Skeletal muscle satellite cell (primary cell): ENCODE results near the gene PRTFDC1.

Source experiments
- H3K27me3 ChIP-seq: 2 replicates; pipeline ENCODE4 v1.7.0; 2013; ENCODE audit warnings: low read length; ENCODE audit not compliant: control insufficient read depth, insufficient read depth
- H3K36me3 ChIP-seq: 2 replicates; pipeline ENCODE4 v1.7.0; 2013; ENCODE audit warnings: mild to moderate bottlenecking, control low read depth, low read length; ENCODE audit not compliant: insufficient read depth
- H3K4me1 ChIP-seq: 2 replicates; pipeline ENCODE4 v1.7.0; 2013; ENCODE audit warnings: low read length; ENCODE audit not compliant: control insufficient read depth, insufficient read depth
- H3K4me2 ChIP-seq: 2 replicates; pipeline ENCODE4 v1.7.0; 2013; ENCODE audit warnings: mild to moderate bottlenecking, low read length
- H3K4me3 ChIP-seq: 2 replicates; pipeline ENCODE4 v1.7.0; 2013; ENCODE audit warnings: low read length
- H3K9ac ChIP-seq: 2 replicates; pipeline ENCODE4 v1.7.0; 2013; ENCODE audit warnings: mild to moderate bottlenecking, low read depth, low read length, moderate library complexity
- H3K9me3 ChIP-seq: replicated peaks from 2 replicates; pipeline ENCODE4 v1.7.0; 2013; ENCODE audit warnings: mild to moderate bottlenecking, control low read depth, low read length

The PRTFDC1 gene

DNA sequence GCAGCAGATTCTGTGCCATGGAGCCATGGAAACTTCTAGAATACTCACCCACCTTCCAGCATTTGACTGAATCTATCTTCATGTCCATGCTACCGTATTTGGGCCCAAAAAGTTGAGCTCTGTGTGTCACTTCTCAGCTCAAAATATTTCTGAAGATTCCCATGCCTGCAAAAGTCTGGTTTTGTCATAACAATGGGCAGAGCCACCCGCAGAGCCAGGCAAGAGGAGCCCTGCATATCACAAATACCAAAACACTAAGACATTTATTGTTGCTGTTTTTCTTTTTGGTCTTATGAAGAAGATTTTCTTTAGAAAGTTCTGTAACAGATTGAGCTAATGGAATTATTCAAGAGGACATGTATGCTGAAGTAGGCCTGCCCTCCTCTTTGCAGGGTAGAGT, 68.1 kb downstream of the PRTFDC1 start:
- no peak overlapping the region for H3K4me2 ChIP-seq
- H3K4me1 ChIP-seq = peaks cover 6% of the 10 kb centered on the region
- no peaks in the 10 kb centered on the region for H3K9me3 ChIP-seq
- H3K27me3 ChIP-seq = no peaks in the 10 kb centered on the region
- no peak overlapping the region for H3K4me3 ChIP-seq
- H3K9ac ChIP-seq = no peak overlapping the region
- H3K36me3 ChIP-seq = no peaks in the 10 kb centered on the region

DNA sequence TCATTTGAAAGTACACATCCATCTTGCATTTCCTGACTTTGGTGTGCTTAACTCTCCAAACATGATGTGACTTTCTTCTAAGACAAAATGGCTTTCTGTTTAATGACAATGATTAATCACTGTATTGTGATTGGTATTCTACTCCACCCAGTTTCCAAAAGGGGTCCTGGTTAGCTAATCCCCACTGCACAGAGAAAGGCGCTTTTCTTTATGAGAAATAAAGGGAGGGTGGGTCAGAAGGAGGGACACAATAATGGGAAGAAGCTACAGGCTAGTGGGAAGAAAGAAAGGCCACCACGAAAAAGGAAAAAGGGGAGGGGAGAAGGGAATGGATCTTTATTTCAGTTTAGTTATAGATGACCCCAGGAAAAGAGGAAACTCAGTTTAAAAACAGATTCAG, 69.2 kb downstream of the PRTFDC1 start:
- Histone ChIP-seq H3K27me3 (no peaks in the 10 kb centered on the region), H3K9me3 (no peaks in the 10 kb centered on the region), H3K4me2 (no peak overlapping the region), H3K4me1 (peaks cover 5% of the 10 kb centered on the region), H3K9ac (no peak overlapping the region), H3K36me3 (no peaks in the 10 kb centered on the region), H3K4me3 (no peak overlapping the region)

DNA sequence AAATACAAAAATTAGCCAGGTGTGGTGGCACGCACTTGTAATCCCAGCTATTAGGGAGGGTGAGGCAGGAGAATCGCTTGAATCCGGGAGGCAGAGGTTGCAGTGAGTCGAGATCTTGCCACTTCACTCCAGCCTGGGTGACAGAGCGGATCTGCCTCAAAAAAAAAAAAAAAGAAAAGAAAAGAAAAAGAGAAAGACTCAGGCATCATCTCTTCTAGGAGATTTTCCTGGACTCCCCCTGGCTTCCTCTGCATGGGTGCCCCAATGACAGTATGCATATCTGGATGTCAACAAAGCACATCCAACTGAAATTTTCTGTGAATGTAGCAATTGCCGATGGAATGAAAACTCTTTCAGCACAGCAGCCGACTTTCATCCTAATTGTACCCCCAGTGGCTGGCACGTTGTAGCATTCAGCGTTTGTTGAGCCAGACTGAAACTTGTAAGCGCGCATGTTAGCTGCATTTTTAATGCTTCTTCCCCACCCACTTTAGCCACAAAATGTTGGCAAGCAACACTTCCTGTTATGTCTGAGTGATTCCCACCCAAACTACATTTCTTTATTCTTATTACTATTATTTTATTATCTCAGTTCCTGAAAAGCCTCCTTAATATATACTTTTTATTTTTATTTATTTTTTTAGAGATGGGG, 70.2 kb downstream of the PRTFDC1 start:
- Histone ChIP-seq H3K4me1 (peaks cover 5% of the 10 kb centered on the region), H3K9me3 (no peaks in the 10 kb centered on the region), H3K9ac (no peak overlapping the region), H3K36me3 (no peaks in the 10 kb centered on the region), H3K27me3 (no peaks in the 10 kb centered on the region), H3K4me2 (peak overlapping the region; percentile 1), H3K4me3 (no peak overlapping the region)

DNA sequence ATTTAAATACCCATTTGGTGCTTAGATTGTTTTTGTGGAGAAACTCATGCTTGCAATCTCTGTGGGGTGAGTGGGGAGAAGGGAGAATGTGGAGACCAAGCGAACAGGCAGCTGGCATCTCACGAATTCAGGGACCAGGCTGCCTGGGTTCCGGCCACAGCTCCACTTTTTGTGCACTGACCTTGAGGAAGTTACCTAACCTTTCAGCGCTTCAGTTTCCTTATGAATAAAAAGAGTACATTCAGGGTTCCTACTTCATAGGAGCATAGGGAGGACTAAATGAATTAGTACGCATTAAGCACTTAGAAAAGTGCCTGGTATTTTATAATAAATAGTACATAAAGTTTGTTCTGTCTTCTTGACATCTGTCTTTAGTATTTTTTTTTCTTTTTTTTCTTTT, 72.5 kb downstream of the PRTFDC1 start:
- H3K36me3 ChIP-seq = no peaks in the 10 kb centered on the region
- H3K4me2 ChIP-seq = no peak overlapping the region
- H3K9ac ChIP-seq = no peak overlapping the region
- H3K27me3 ChIP-seq = no peaks in the 10 kb centered on the region
- H3K9me3 ChIP-seq = no peaks in the 10 kb centered on the region
- no peak overlapping the region for H3K4me3 ChIP-seq
- H3K4me1 ChIP-seq = peaks cover 5% of the 10 kb centered on the region

DNA sequence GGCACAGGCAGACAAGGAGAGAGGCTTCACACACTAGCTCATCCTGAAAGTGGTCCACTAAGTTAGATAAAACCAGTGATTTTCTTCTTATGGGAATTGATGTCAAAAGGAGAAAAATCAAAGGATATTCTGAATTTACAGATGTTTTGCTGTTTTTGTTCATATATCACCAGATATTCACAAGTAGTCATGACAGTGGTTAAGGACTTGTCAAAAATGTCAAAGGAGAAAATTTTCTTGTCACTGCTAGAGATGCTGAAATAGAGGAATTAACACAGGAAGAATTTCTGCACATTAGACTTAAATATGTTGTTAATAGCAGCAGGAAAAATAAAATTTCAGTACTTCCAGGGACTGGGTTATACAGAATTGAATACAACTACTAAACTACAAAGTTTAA, 78.3 kb downstream of the PRTFDC1 start:
- H3K9ac ChIP-seq = no peak overlapping the region
- H3K4me3 ChIP-seq = no peak overlapping the region
- H3K4me2 ChIP-seq = no peak overlapping the region
- peaks cover 22% of the 10 kb centered on the region for H3K4me1 ChIP-seq
- no peaks in the 10 kb centered on the region for H3K36me3 ChIP-seq
- H3K9me3 ChIP-seq = no peaks in the 10 kb centered on the region
- no peaks in the 10 kb centered on the region for H3K27me3 ChIP-seq

DNA sequence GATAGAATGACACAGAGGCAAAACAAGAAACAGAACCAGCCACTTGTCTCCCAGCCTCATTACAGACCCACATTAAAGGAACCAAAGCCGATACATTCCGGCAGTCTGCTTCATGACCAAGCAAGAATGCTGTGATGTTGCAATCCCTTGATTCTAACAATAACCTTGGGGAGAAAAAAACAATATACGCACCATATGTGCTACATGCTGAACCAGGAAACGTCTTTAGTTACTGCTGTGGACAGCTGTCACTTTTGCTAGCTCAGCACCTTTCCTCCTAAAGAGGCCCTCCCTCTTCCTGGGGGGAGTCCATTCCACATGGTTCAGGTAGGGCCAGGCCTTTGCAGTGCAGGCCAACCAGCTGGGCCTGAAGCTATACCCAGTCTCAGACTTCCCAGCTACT, 79.1 kb downstream of the PRTFDC1 start:
- H3K9me3 ChIP-seq = no peaks in the 10 kb centered on the region
- no peak overlapping the region for H3K9ac ChIP-seq
- no peak overlapping the region for H3K4me3 ChIP-seq
- H3K4me2 ChIP-seq = peak overlapping the region; percentile 32
- H3K27me3 ChIP-seq = no peaks in the 10 kb centered on the region
- no peaks in the 10 kb centered on the region for H3K36me3 ChIP-seq
- peaks cover 23% of the 10 kb centered on the region for H3K4me1 ChIP-seq

DNA sequence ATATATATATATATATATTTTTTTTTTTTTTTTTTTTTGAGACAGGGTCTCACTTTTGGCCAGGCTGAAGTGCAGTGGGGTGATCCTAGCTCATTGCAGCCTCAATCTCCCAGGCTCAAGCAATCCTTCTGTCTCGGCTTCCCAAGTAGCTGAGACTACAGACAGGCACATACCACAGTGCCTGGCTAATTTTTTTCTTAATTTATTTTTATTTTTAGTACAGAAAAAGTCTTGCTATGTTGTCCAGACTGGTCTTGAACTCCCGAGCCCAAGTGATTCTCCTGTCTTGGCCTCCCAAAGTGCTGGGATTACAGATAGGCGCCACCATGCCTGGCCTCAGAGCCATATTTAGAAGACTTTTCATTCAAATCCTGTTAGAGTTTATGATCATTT, 79.6 kb downstream of the PRTFDC1 start:
- no peaks in the 10 kb centered on the region for H3K36me3 ChIP-seq
- H3K4me3 ChIP-seq = no peak overlapping the region
- peak overlapping the region; percentile 11 for H3K9ac ChIP-seq
- peak overlapping the region; percentile 25 for H3K4me2 ChIP-seq
- peaks cover 23% of the 10 kb centered on the region for H3K4me1 ChIP-seq
- no peaks in the 10 kb centered on the region for H3K9me3 ChIP-seq
- no peaks in the 10 kb centered on the region for H3K27me3 ChIP-seq

DNA sequence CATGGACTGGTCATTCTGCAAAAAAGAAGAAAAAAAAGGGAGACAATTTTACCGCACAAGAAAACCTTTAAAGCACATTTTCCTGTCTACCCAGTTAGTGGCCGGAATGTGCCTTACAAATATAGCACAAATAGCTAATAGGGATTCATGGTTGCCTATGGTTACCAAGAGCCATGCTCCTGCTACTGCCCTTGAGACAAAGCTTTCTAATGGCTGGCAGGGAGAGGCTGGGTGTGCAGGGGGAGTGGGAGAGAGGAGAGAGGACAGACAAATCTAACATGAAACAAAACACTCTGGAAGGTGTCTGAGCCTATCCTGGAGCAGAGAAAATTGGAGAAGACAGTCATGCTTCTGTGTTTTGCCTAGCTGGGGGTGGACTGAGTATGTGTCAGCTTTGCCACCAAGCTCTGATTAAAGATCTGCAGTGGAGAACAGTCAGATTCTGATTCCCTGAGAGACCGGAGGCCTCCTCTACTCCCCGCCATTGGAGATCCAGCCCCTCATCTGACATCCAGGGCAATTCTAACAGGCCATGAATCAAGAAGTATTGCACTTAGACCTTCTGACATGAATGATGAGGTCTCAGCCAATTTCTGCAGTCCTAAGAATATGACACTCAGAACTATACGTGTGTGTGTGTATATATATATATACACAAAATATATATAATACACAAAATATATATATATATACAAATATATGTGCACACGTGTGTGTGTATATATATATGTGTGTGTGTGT, 80.2 kb downstream of the PRTFDC1 start:
- H3K4me2 ChIP-seq = no peak overlapping the region
- no peaks in the 10 kb centered on the region for H3K9me3 ChIP-seq
- no peaks in the 10 kb centered on the region for H3K27me3 ChIP-seq
- H3K9ac ChIP-seq = no peak overlapping the region
- H3K36me3 ChIP-seq = no peaks in the 10 kb centered on the region
- no peak overlapping the region for H3K4me3 ChIP-seq
- H3K4me1 ChIP-seq = peaks cover 26% of the 10 kb centered on the region

DNA sequence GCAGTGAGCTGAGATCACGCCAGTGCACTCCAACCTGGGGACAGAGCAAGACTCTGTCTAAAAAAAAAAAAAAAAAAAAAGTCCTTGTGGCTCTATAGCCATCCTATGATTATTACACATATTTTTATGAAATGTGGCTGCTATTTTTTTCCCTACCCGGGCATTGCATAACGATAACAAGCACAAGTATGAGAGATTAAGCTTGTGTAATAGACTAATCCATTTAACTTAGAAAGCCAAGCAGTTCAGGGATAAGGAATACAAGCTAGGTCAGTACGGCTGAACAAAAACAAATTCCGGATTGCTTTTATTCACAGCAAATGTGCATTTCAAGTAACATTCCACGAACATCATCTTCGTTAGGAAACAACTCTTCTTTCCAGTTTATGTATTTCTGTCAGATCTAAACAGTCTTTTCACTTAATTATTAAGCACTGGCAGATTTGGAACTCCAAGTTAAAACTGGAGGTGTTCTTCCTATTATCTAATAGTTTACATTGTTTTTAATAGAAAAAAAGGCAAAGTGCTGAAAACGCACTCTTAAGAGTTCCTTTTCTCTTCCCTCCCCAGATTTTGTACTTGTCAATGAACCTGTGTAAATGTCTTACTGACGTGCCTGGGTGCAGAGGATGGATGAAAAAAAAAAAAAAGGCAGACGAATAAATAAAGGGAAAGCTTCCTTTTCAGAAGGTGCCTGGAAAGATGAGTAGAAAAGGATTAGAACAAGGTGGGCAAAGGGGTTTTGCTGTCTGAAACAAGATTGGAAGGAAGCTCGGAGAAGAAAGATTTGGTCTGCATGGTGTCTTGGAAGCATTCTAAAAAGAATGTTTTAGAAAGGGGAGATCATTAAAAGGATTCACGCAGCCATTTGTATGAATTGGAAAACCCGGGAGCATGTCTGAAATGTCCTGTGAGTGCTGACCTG, 81.1 kb downstream of the PRTFDC1 start:
- Histone ChIP-seq H3K4me1 (peaks cover 35% of the 10 kb centered on the region), H3K9ac (no peak overlapping the region), H3K4me3 (no peak overlapping the region), H3K4me2 (no peak overlapping the region), H3K9me3 (no peaks in the 10 kb centered on the region), H3K27me3 (no peaks in the 10 kb centered on the region), H3K36me3 (no peaks in the 10 kb centered on the region)

DNA sequence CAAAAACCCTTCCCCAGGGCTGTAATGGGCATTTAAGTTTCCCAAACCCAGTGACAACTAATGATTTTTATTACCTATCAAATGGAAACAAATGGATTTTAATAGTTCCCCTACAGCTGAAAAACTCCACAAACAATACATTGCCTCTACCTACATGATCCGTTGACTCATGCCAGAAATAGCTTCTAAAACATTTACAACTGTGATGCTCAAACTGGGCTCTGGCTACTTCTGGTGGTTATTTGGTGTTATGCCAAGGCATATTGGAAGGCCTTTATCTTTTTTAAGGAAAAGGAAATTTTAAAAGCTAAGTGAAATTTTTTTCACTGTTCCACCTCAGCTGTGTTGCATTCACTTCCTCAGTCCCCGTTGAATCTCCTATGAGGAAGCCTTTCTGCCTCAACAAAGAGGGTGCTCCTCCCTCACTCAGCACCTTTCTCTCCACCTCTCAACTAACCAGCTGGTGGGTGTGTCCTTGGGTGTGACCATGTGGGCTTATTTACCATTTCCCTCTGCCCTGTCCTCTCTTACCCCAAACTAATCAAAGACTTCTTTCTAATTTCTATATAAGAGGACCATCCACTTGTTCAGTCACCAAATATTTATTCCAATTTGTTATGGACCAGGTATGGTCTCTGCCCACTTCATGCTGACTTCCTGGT, 82.9 kb downstream of the PRTFDC1 start:
- Histone ChIP-seq H3K36me3 (no peaks in the 10 kb centered on the region), H3K4me1 (peaks cover 49% of the 10 kb centered on the region), H3K9me3 (no peaks in the 10 kb centered on the region)

More for the DNA sequence above, 82.9 kb downstream of the PRTFDC1 start:
- no peak overlapping the region for H3K4me2 ChIP-seq
- H3K9ac ChIP-seq = no peak overlapping the region
- H3K4me3 ChIP-seq = no peak overlapping the region
- H3K27me3 ChIP-seq = no peaks in the 10 kb centered on the region
